HG03135 (cell line): ENCODE results near the gene F13B.
"Not testable (repeated sequence)": the region's sequence is repeated elsewhere in the genome, so short reads cannot be mapped to it uniquely, and the experiment has no call there.

Experiments
- ATAC-seq: cut with Tn5 transposase; IDR thresholded peaks from one replicate; pipeline ENCODE4 v1.9.1; 2021; ENCODE audit warnings: mild to moderate bottlenecking, moderate library complexity; ENCODE audit not compliant: unreplicated experiment

The F13B gene

GRCh38 chr1:197066719-197067456 lies at the start of gene F13B:
Gene F13B, minus strand, starts transcription at chr1:197067260. Its CDS starts 37 bp downstream, at chr1:197067223.
- ATAC-seq = no peak

GRCh38 chr1:197116156-197116555 lies 49.1 kb upstream of the F13B start:
- ATAC-seq = no peak

GRCh38 chr1:197106869-197107268 lies 39.8 kb upstream of the F13B start:
- ATAC-seq = no peak

- no peak for ATAC-seq
Measured at GRCh38 chr1:197103300-197103699, 36.2 kb upstream of the F13B start.

GRCh38 chr1:197101978-197102377 lies 34.9 kb upstream of the F13B start:
- no peak for ATAC-seq

- no peak for ATAC-seq
Measured at GRCh38 chr1:197100677-197101076, 33.6 kb upstream of the F13B start.

GRCh38 chr1:197099444-197099843 lies 32.4 kb upstream of the F13B start:
- no peak for ATAC-seq

GRCh38 chr1:197096971-197097370 lies 29.9 kb upstream of the F13B start:
- not testable (repeated sequence) for ATAC-seq

GRCh38 chr1:197096137-197096536 lies 29.1 kb upstream of the F13B start:
- no peak for ATAC-seq

- no peak for ATAC-seq
Measured at GRCh38 chr1:197093226-197093885, 26.3 kb upstream of the F13B start.

GRCh38 chr1:197092491-197093023 lies 25.5 kb upstream of the F13B start:
- no peak for ATAC-seq

- no peak for ATAC-seq
Measured at GRCh38 chr1:197083474-197083873, 16.4 kb upstream of the F13B start.

GRCh38 chr1:197081117-197081753 lies 14.2 kb upstream of the F13B start:
- ATAC-seq = no peak

- no peak for ATAC-seq
Measured at GRCh38 chr1:197080323-197080722, 13.3 kb upstream of the F13B start.

- ATAC-seq = no peak
Measured at GRCh38 chr1:197076585-197076984, 9.5 kb upstream of the F13B start.

- ATAC-seq = no peak
Measured at GRCh38 chr1:197073978-197074377, 6.9 kb upstream of the F13B start.

- no peak for ATAC-seq
Measured at GRCh38 chr1:197067457-197067818, 378 bp upstream of the F13B start.

- ATAC-seq = no peak
Measured at GRCh38 chr1:197066277-197066676, 783 bp downstream of the F13B start.

- ATAC-seq = no peak
Measured at GRCh38 chr1:197065559-197065958, 1.5 kb downstream of the F13B start.

GRCh38 chr1:197063212-197063611 lies 3.8 kb downstream of the F13B start:
- no peak for ATAC-seq

- peak; percentile 91 for ATAC-seq
Measured at GRCh38 chr1:197062692-197063091, 4.4 kb downstream of the F13B start.

GRCh38 chr1:197049100-197049499 lies 18.0 kb downstream of the F13B start:
- no peak for ATAC-seq
